Neural progenitor cell (in vitro differentiated cells): ENCODE data around the gene MAP7D2. TPM values are rescaled to one million over a fixed set of nuclear protein-coding genes. Genes with fewer than 3 reads are reported as not detected.

Experiments
- DNase-seq: peaks from one replicate; pipeline ENCODE4 v3.0.0-alpha.2; 2016; ENCODE audit warnings: low spot score
- H2AFZ ChIP-seq: fragments of 200-600 bp; sonication (generic); replicated peaks from 2 replicates; pipeline ENCODE4 v1.6.1; 2016; ENCODE audit warnings: antibody characterized with exemption
- H3F3A ChIP-seq: fragments of 200-600 bp; sonication (generic); 2 replicates; pipeline ENCODE4 v1.6.1; 2016; ENCODE audit warnings: antibody characterized with exemption, low read depth
- H3K27ac ChIP-seq: fragments of 200-600 bp; sonication (generic); 2 replicates; pipeline ENCODE4 v1.5.1; 2016; ENCODE audit warnings: mild to moderate bottlenecking
- H3K27me3 ChIP-seq: fragments of 200-600 bp; sonication (generic); 2 replicates; pipeline ENCODE4 v1.6.1; 2016; ENCODE audit warnings: mild to moderate bottlenecking, moderate library complexity
- H3K36me3 ChIP-seq: fragments of 200-600 bp; sonication (generic); 2 replicates; pipeline ENCODE4 v1.5.1; 2016
- H3K4me1 ChIP-seq: fragments of 200-600 bp; sonication (generic); 2 replicates; pipeline ENCODE4 v1.6.1; 2016; ENCODE audit warnings: mixed run types
- H3K4me2 ChIP-seq: fragments of 200-600 bp; sonication (generic); 2 replicates; pipeline ENCODE4 v1.6.1; 2016
- H3K4me3 ChIP-seq: fragments of 200-600 bp; sonication (generic); 2 replicates; pipeline ENCODE4 v1.5.1; 2016
- H3K79me2 ChIP-seq: fragments of 200-600 bp; sonication (generic); 2 replicates; pipeline ENCODE4 v1.6.1; 2016; ENCODE audit warnings: low read depth
- H3K9ac ChIP-seq: fragments of 200-600 bp; sonication (generic); 2 replicates; pipeline ENCODE4 v1.6.1; 2016
- H3K9me3 ChIP-seq: fragments of 200-600 bp; sonication (generic); 2 replicates; pipeline ENCODE4 v1.5.1; 2016; ENCODE audit warnings: low read depth
- H4K20me1 ChIP-seq: fragments of 200-600 bp; sonication (generic); 2 replicates; pipeline ENCODE4 v1.6.1; 2016; ENCODE audit warnings: low read depth
- H3K27ac Mint-ChIP-seq: 3 replicates; pipeline ENCODE4 v1.8.0; 2021; ENCODE audit warnings: mixed read lengths
- H3K27me3 Mint-ChIP-seq: 2 replicates; pipeline ENCODE4 v1.8.0; 2022; ENCODE audit warnings: low read depth, mild to moderate bottlenecking, inconsistent platforms, moderate library complexity, mixed read lengths; ENCODE audit not compliant: insufficient read depth
- H3K36me3 Mint-ChIP-seq: 3 replicates; pipeline ENCODE4 v1.8.0; 2021; ENCODE audit warnings: mixed read lengths
- H3K4me1 Mint-ChIP-seq: 3 replicates; pipeline ENCODE4 v1.8.0; 2021; ENCODE audit warnings: mixed read lengths
- H3K4me3 Mint-ChIP-seq: 3 replicates; pipeline ENCODE4 v1.8.0; 2021; ENCODE audit warnings: mild to moderate bottlenecking, moderate library complexity, mixed read lengths
- H3K9me3 Mint-ChIP-seq: 3 replicates; pipeline ENCODE4 v1.8.0; 2020; ENCODE audit warnings: mixed read lengths
- EZH2 ChIP-seq: fragments of 200-600 bp; sonication (generic); IDR thresholded peaks from 2 replicates; pipeline ENCODE4 v1.6.1; 2017; ENCODE audit warnings: antibody characterized with exemption, mild to moderate bottlenecking, moderate library complexity
- EZH2phosphoT487 ChIP-seq: fragments of 200-600 bp; sonication (generic); IDR thresholded peaks from 2 replicates; pipeline ENCODE4 v1.6.1; 2017; ENCODE audit warnings: antibody characterized with exemption
- total RNA-seq: library from RNA; depleted of rRNA; stranded (reverse); fragments of >200 nt; gene quantifications from 2 replicates; pipeline ENCODE4 v1.2.3, GENCODE V29; 2015; ENCODE audit warnings: low replicate concordance
- TF ChIP-seq, protein P1 (sequence below): fragments of 200-600 bp; sonication (generic); IDR thresholded peaks from 2 replicates; pipeline ENCODE4 v1.5.1; 2017; ENCODE audit warnings: antibody characterized with exemption, mild to moderate bottlenecking

The MAP7D2 gene
- total RNA-seq, 1 donor from 2014 or later: 2.6 TPM

DNA sequence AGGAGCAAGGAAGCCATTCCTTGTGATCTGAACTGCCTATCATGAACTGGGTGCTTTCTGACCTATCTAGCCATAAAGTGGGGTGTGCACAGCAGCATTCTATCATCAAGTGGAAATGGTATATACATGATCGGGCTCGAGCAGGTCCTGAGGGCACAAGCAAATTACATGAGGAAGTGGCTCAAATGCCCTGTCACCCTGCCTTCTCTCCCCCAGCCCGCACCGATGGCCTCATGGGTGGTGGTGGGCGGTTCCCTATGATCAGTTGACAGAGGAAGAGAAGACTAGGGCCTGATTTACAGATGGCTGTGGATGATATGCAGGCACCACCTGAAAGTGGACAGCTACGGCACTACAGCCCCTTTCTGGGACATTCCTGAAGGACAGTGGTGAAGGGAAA is 79.5 kb downstream of the MAP7D2 start:
- no peaks in the 10 kb centered on the region for H3K4me1 Mint-ChIP-seq
- DNase-seq: no peak
- peaks cover 12% of the 10 kb centered on the region for H3K9me3 Mint-ChIP-seq

DNA sequence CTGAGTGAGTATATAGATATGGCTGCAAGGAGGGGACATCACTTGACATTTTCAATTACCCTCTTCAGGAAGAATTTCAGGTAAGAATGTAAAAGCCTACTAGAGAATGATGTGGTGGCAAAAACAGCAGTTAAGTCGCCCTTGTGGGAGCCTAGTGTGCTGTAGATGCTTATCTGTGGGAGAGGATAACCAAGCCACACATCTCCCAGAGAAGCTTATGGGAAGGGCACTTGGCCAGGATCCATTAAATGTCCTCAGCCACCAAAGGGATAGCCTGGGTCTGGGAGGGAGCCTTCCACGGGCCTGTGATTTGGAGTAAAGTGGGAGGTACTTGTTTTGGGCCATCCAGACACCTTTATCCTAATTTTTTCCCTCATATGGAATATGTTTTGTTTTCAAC is 84.5 kb downstream of the MAP7D2 start:
- Mint-ChIP-seq H3K4me3 (no peak overlapping the region), H3K27me3 (peaks cover 7% of the 10 kb centered on the region), H3K4me1 (no peaks in the 10 kb centered on the region), H3K9me3 (peaks cover 5% of the 10 kb centered on the region), H3K36me3 (no peaks in the 10 kb centered on the region), H3K27ac (no peak overlapping the region)
- Histone ChIP-seq H2AFZ (no peak overlapping the region), H3K4me2 (no peak overlapping the region), H3K27ac (no peak overlapping the region), H3F3A (no peaks in the 10 kb centered on the region), H3K27me3 (no peaks in the 10 kb centered on the region), H3K36me3 (no peaks in the 10 kb centered on the region), H3K9ac (no peak overlapping the region), H3K4me3 (no peak overlapping the region), H4K20me1 (no peaks in the 10 kb centered on the region), H3K79me2 (no peaks in the 10 kb centered on the region), H3K9me3 (no peaks in the 10 kb centered on the region), H3K4me1 (no peaks in the 10 kb centered on the region)
- no peak for TF ChIP-seq EZH2
- TF ChIP-seq EZH2phosphoT487: no peak
- TF ChIP-seq, protein P1, sequence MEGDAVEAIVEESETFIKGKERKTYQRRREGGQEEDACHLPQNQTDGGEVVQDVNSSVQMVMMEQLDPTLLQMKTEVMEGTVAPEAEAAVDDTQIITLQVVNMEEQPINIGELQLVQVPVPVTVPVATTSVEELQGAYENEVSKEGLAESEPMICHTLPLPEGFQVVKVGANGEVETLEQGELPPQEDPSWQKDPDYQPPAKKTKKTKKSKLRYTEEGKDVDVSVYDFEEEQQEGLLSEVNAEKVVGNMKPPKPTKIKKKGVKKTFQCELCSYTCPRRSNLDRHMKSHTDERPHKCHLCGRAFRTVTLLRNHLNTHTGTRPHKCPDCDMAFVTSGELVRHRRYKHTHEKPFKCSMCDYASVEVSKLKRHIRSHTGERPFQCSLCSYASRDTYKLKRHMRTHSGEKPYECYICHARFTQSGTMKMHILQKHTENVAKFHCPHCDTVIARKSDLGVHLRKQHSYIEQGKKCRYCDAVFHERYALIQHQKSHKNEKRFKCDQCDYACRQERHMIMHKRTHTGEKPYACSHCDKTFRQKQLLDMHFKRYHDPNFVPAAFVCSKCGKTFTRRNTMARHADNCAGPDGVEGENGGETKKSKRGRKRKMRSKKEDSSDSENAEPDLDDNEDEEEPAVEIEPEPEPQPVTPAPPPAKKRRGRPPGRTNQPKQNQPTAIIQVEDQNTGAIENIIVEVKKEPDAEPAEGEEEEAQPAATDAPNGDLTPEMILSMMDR: no peak
- no peak for DNase-seq

More for the DNA sequence above, 79.5 kb downstream of the MAP7D2 start:
- Mint-ChIP-seq H3K27me3 (peaks cover 5% of the 10 kb centered on the region), H3K4me3 (no peak overlapping the region), H3K36me3 (no peaks in the 10 kb centered on the region), H3K27ac (no peak overlapping the region)
- Histone ChIP-seq H3K27me3 (no peaks in the 10 kb centered on the region), H3K4me3 (no peak overlapping the region), H4K20me1 (no peaks in the 10 kb centered on the region), H3F3A (no peaks in the 10 kb centered on the region), H2AFZ (no peak overlapping the region), H3K9ac (no peak overlapping the region), H3K79me2 (no peaks in the 10 kb centered on the region), H3K4me1 (no peaks in the 10 kb centered on the region), H3K36me3 (no peaks in the 10 kb centered on the region), H3K9me3 (peaks cover 5% of the 10 kb centered on the region), H3K27ac (no peak overlapping the region), H3K4me2 (no peak overlapping the region)
- no peak for TF ChIP-seq EZH2
- TF ChIP-seq, protein P1: no peak
- TF ChIP-seq EZH2phosphoT487: no peak

DNA sequence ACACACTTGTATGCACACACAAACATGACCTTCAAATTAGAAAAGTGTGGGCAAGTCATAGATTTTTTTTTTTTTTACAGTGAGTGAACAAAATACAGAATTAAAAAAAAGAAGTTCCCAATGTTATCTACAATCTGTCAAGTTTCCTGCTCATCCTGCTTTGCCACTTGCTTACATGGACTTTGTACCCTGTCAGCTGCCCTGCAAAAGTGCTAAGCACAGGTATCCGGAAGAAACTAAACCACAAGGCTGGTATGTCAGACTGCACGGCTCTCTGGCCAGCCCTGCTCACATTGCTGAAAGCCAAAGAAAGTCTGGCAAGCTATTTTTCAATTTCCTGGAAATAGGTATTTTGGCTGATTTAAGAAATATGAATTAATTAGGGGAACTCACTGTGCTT is 87.0 kb downstream of the MAP7D2 start:
- Mint-ChIP-seq H3K4me3 (no peak overlapping the region), H3K36me3 (no peaks in the 10 kb centered on the region), H3K9me3 (peaks cover 2% of the 10 kb centered on the region), H3K27ac (no peak overlapping the region), H3K27me3 (peaks cover 6% of the 10 kb centered on the region), H3K4me1 (no peaks in the 10 kb centered on the region)
- Histone ChIP-seq H2AFZ (no peak overlapping the region), H3F3A (no peaks in the 10 kb centered on the region), H3K27ac (no peak overlapping the region), H3K4me3 (no peak overlapping the region), H3K4me1 (no peaks in the 10 kb centered on the region), H4K20me1 (no peaks in the 10 kb centered on the region), H3K27me3 (no peaks in the 10 kb centered on the region), H3K4me2 (no peak overlapping the region), H3K9ac (no peak overlapping the region), H3K79me2 (no peaks in the 10 kb centered on the region), H3K9me3 (no peaks in the 10 kb centered on the region), H3K36me3 (no peaks in the 10 kb centered on the region)
- TF ChIP-seq EZH2 (no peak), EZH2phosphoT487 (no peak)
- TF ChIP-seq, protein P1: no peak
- DNase-seq: no peak
